ENCODE results near the gene GGN. TPM values are rescaled to one million over a fixed set of nuclear protein-coding genes. Genes with fewer than 3 reads are reported as not detected.
"Not testable (repeated sequence)": the region's sequence is repeated elsewhere in the genome, so short reads cannot be mapped to it uniquely, and the experiment has no call there.

GGN gene
- total RNA-seq, 1 experiment from 2014 or later, result 0.47 TPM

GRCh38 chr19:38362946-38363688 is 24.7 kb downstream of the GGN start:
- RAD21 ChIA-PET (ENCODE audit: low non-redundant PET in 1 of 2, low total read pairs in 2 of 2, uncharacterized antibody in 2 of 2, unreplicated experiment in 2 of 2), result interaction anchor here in 1 of 2 experiments (0.6 kb wide), 1 partner anchor 36 kb away, joined by 3 read pairs; no protein-coding TSS in a partner anchor
- peak overlapping the region; percentile 74 for H3K27ac ChIP-seq (ENCODE audit: low read depth, low read length)
- H4K20me1 ChIP-seq (ENCODE audit: insufficient read depth); H3K79me2 ChIP-seq (ENCODE audit: insufficient read depth, low read length); H3K9me3 ChIP-seq (ENCODE audit: control insufficient read depth in 1 of 2, insufficient read depth in 1 of 2, low read depth in 1 of 2, low read length in 2 of 2); H2AFZ ChIP-seq (ENCODE audit: low read depth, low read length, poor library complexity, severe bottlenecking); H3K36me3 ChIP-seq (ENCODE audit: control insufficient read depth in 1 of 2, insufficient read depth in 2 of 2, low read length in 2 of 2); ATAC-seq; CTCF ChIA-PET; DNase-seq (ENCODE audit: low read depth, low spot score); H3K9ac ChIP-seq (ENCODE audit: low read length); intact Hi-C loops (cut with micrococcal nuclease); H3K9me2 ChIP-seq (ENCODE audit: insufficient read depth); BruUV-seq (replicated peaks): not testable (repeated sequence)
- peak overlapping the region; percentile 99 for H3K4me2 ChIP-seq (ENCODE audit: low read length)
- H3K4me3 ChIP-seq (replicated peaks in 1 of 2; ENCODE audit: low read depth in 1 of 2, low read length in 2 of 2), result peak overlapping the region; percentile 55 to 68
- POLR2A ChIA-PET, result interaction anchor here (1.7 to 2.3 kb wide), 2 partner anchors 11 to 24 kb away, joined by 7 to 12 read pairs; partner anchors contain the start of genes GGN and PSMD8
- H3K27me3 ChIP-seq (ENCODE audit: insufficient read depth, low read length), result peaks cover 11% of the 10 kb centered on the region; the same call in 1 of the 2 replicates
- H3K4me1 ChIP-seq (ENCODE audit: control insufficient read depth in 1 of 2, insufficient read depth in 2 of 2, low read length in 2 of 2), result peaks cover 8 to 20% of the 10 kb centered on the region in 2 experiments; a peak in 3 of 4 replicates

- H3K79me2 ChIP-seq (ENCODE audit: insufficient read depth, low read length), result no peaks in the 10 kb centered on the region
- peak overlapping the region; percentile 74 for H3K27ac ChIP-seq (ENCODE audit: low read depth, low read length)
- H3K9ac ChIP-seq (ENCODE audit: low read length), result peak overlapping the region; percentile 46
- peaks cover 11% of the 10 kb centered on the region; the same call in 1 of the 2 replicates for H3K27me3 ChIP-seq (ENCODE audit: insufficient read depth, low read length)
- ChIA-PET RAD21 (ENCODE audit: low non-redundant PET in 1 of 2, low total read pairs in 2 of 2, uncharacterized antibody in 2 of 2, unreplicated experiment in 2 of 2) (no interaction called here), POLR2A (interaction anchor here (1.7 to 2.3 kb wide), 2 partner anchors 12 to 25 kb away, joined by 7 to 12 read pairs; partner anchors contain the start of genes GGN and PSMD8), CTCF (interaction anchor here (1.0 kb wide), 1 partner anchor 26 kb away, joined by 3 read pairs; the partner anchor contains the start of gene GGN)
- BruUV-seq (replicated peaks), result no TSS peak
- no peaks in the 10 kb centered on the region for H3K9me2 ChIP-seq (ENCODE audit: insufficient read depth)
- H3K4me3 ChIP-seq (replicated peaks in 1 of 2; ENCODE audit: low read depth in 1 of 2, low read length in 2 of 2), result peak overlapping the region; percentile 55 to 68
- peak; percentile 80 for ATAC-seq
- peak overlapping the region; percentile 99 for H3K4me2 ChIP-seq (ENCODE audit: low read length)
- DNase-seq (ENCODE audit: low read depth, low spot score), result peak; percentile 58
- H3K9me3 ChIP-seq (ENCODE audit: control insufficient read depth in 1 of 2, insufficient read depth in 1 of 2, low read depth in 1 of 2, low read length in 2 of 2), result no peaks in the 10 kb centered on the region
- TF ChIP-seq, protein P1, sequence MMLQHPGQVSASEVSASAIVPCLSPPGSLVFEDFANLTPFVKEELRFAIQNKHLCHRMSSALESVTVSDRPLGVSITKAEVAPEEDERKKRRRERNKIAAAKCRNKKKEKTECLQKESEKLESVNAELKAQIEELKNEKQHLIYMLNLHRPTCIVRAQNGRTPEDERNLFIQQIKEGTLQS (IDR thresholded peaks at IDR 0.05), result no peak
- TF ChIP-seq, protein P2, sequence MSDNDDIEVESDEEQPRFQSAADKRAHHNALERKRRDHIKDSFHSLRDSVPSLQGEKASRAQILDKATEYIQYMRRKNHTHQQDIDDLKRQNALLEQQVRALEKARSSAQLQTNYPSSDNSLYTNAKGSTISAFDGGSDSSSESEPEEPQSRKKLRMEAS (IDR thresholded peaks at IDR 0.05), result peak; percentile 6; the same call in 1 of the 2 replicates
- no peak for TF ChIP-seq CEBPB (IDR thresholded peaks at IDR 0.05; ENCODE audit: low read depth)
- peak; percentile 30; the same call in 1 of the 2 replicates for TF ChIP-seq EGR1 (IDR thresholded peaks at IDR 0.05; ENCODE audit: low read depth)
- TF ChIP-seq ZFX (IDR thresholded peaks at IDR 0.05), result no peak
- TF ChIP-seq CBX3 (IDR thresholded peaks at IDR 0.05; ENCODE audit: low read depth), result no peak
- TF ChIP-seq POLR2AphosphoS5 (IDR thresholded peaks at IDR 0.05; ENCODE audit: low read depth, low read length), result peak; percentile 41; the same call in 1 of the 2 replicates
- H3K36me3 ChIP-seq (ENCODE audit: control insufficient read depth in 1 of 2, insufficient read depth in 2 of 2, low read length in 2 of 2), result no peaks in the 10 kb centered on the region
- H4K20me1 ChIP-seq (ENCODE audit: insufficient read depth), result no peaks in the 10 kb centered on the region
- peaks cover 8 to 20% of the 10 kb centered on the region in 2 experiments; a peak in 3 of 4 replicates for H3K4me1 ChIP-seq (ENCODE audit: control insufficient read depth in 1 of 2, insufficient read depth in 2 of 2, low read length in 2 of 2)
- H2AFZ ChIP-seq (ENCODE audit: low read depth, low read length, poor library complexity, severe bottlenecking), result peak overlapping the region; percentile 92
- intact Hi-C loops (cut with micrococcal nuclease), result no loop called here
Measured at GRCh38 chr19:38362076-38362945, 25.5 kb downstream of the GGN start.

Data from HCT116 (cell line).